Measurements from ENCODE around the gene HDAC4.

Gene HDAC4

GRCh38 chr2:239232195-239232578 is 168.6 kb downstream of the HDAC4 start:
- no peaks in the 10 kb centered on the region for H3K27me3 ChIP-seq (ENCODE audit: control insufficient read depth in 5 of 5, insufficient read depth in 4 of 5, low read length in 5 of 5)
- no peak overlapping the region for H3K4me3 ChIP-seq (ENCODE audit: low read depth in 1 of 5, low read length in 5 of 5)
- H3K9me3 ChIP-seq (ENCODE audit: control insufficient read depth in 5 of 5, low read length in 5 of 5): no peaks in the 10 kb centered on the region
- no peak overlapping the region for H3K27ac ChIP-seq (ENCODE audit: low read depth, low read length)
- H3K4me1 ChIP-seq (ENCODE audit: control insufficient read depth in 5 of 5, insufficient read depth in 5 of 5, low read length in 5 of 5): peaks cover 3 to 32% (median 17%) of the 10 kb centered on the region in 5 donors
- H3K9ac ChIP-seq (ENCODE audit: low read length in 5 of 5): no peak overlapping the region
- peaks cover 0 to 2% (median 0%) of the 10 kb centered on the region in 5 donors for H3K36me3 ChIP-seq (ENCODE audit: control insufficient read depth in 5 of 5, insufficient read depth in 5 of 5, low read length in 5 of 5)

GRCh38 chr2:239231231-239232194 is 169.3 kb downstream of the HDAC4 start:
- no peak overlapping the region for H3K9ac ChIP-seq (ENCODE audit: low read length in 5 of 5)
- no peaks in the 10 kb centered on the region for H3K27me3 ChIP-seq (ENCODE audit: control insufficient read depth in 5 of 5, insufficient read depth in 4 of 5, low read length in 5 of 5)
- H3K36me3 ChIP-seq (ENCODE audit: control insufficient read depth in 5 of 5, insufficient read depth in 5 of 5, low read length in 5 of 5): peaks cover 0 to 2% (median 0%) of the 10 kb centered on the region in 5 donors
- H3K4me1 ChIP-seq (ENCODE audit: control insufficient read depth in 5 of 5, insufficient read depth in 5 of 5, low read length in 5 of 5): peaks cover 7 to 38% (median 23%) of the 10 kb centered on the region in 5 donors
- H3K4me3 ChIP-seq (ENCODE audit: low read depth in 1 of 5, low read length in 5 of 5): no peak overlapping the region
- no peaks in the 10 kb centered on the region for H3K9me3 ChIP-seq (ENCODE audit: control insufficient read depth in 5 of 5, low read length in 5 of 5)
- no peak overlapping the region for H3K27ac ChIP-seq (ENCODE audit: low read depth, low read length)

GRCh38 chr2:239230318-239231052 is 170.3 kb downstream of the HDAC4 start:
- peak overlapping the region in 2 of 5 donors; percentile 4 to 24 for H3K4me3 ChIP-seq (ENCODE audit: low read depth in 1 of 5, low read length in 5 of 5)
- H3K9me3 ChIP-seq (ENCODE audit: control insufficient read depth in 5 of 5, low read length in 5 of 5): no peaks in the 10 kb centered on the region
- H3K36me3 ChIP-seq (ENCODE audit: control insufficient read depth in 5 of 5, insufficient read depth in 5 of 5, low read length in 5 of 5): peaks cover 0 to 2% (median 0%) of the 10 kb centered on the region in 5 donors
- H3K27ac ChIP-seq (ENCODE audit: low read depth, low read length): no peak overlapping the region
- H3K4me1 ChIP-seq (ENCODE audit: control insufficient read depth in 5 of 5, insufficient read depth in 5 of 5, low read length in 5 of 5): peaks cover 11 to 48% (median 32%) of the 10 kb centered on the region in 5 donors
- H3K9ac ChIP-seq (ENCODE audit: low read length in 5 of 5): peak overlapping the region in 2 of 5 donors; percentile 29 to 35
- H3K27me3 ChIP-seq (ENCODE audit: control insufficient read depth in 5 of 5, insufficient read depth in 4 of 5, low read length in 5 of 5): no peaks in the 10 kb centered on the region

- Histone ChIP-seq H3K27me3 (ENCODE audit: control insufficient read depth in 5 of 5, insufficient read depth in 4 of 5, low read length in 5 of 5) (no peaks in the 10 kb centered on the region), H3K27ac (ENCODE audit: low read depth, low read length) (no peak overlapping the region), H3K9ac (ENCODE audit: low read length in 5 of 5) (peak overlapping the region in 1 of 5 donors; percentile 29), H3K4me3 (ENCODE audit: low read depth in 1 of 5, low read length in 5 of 5) (no peak overlapping the region), H3K4me1 (ENCODE audit: control insufficient read depth in 5 of 5, insufficient read depth in 5 of 5, low read length in 5 of 5) (peaks cover 14 to 52% (median 37%) of the 10 kb centered on the region in 5 donors), H3K36me3 (ENCODE audit: control insufficient read depth in 5 of 5, insufficient read depth in 5 of 5, low read length in 5 of 5) (no peaks in the 10 kb centered on the region), H3K9me3 (ENCODE audit: control insufficient read depth in 5 of 5, low read length in 5 of 5) (no peaks in the 10 kb centered on the region)
These were observed 171.1 kb downstream of the HDAC4 start for GRCh38 chr2:239229545-239230279.

- Histone ChIP-seq H3K27me3 (ENCODE audit: control insufficient read depth in 5 of 5, insufficient read depth in 4 of 5, low read length in 5 of 5) (no peaks in the 10 kb centered on the region), H3K36me3 (ENCODE audit: control insufficient read depth in 5 of 5, insufficient read depth in 5 of 5, low read length in 5 of 5) (no peaks in the 10 kb centered on the region), H3K9me3 (ENCODE audit: control insufficient read depth in 5 of 5, low read length in 5 of 5) (no peaks in the 10 kb centered on the region), H3K4me3 (ENCODE audit: low read depth in 1 of 5, low read length in 5 of 5) (no peak overlapping the region), H3K4me1 (ENCODE audit: control insufficient read depth in 5 of 5, insufficient read depth in 5 of 5, low read length in 5 of 5) (peaks cover 24 to 66% (median 54%) of the 10 kb centered on the region in 5 donors), H3K27ac (ENCODE audit: low read depth, low read length) (peak overlapping the region; percentile 96), H3K9ac (ENCODE audit: low read length in 5 of 5) (no peak overlapping the region)
These were observed 173.0 kb downstream of the HDAC4 start for GRCh38 chr2:239227661-239228371.

GRCh38 chr2:239226677-239227581 is 173.9 kb downstream of the HDAC4 start:
- Histone ChIP-seq H3K4me3 (ENCODE audit: low read depth in 1 of 5, low read length in 5 of 5) (no peak overlapping the region), H3K9me3 (ENCODE audit: control insufficient read depth in 5 of 5, low read length in 5 of 5) (no peaks in the 10 kb centered on the region), H3K9ac (ENCODE audit: low read length in 5 of 5) (peak overlapping the region; percentile 6 to 60 (median 53)), H3K27ac (ENCODE audit: low read depth, low read length) (peak overlapping the region; percentile 96), H3K4me1 (ENCODE audit: control insufficient read depth in 5 of 5, insufficient read depth in 5 of 5, low read length in 5 of 5) (peaks cover 29 to 75% (median 62%) of the 10 kb centered on the region in 5 donors), H3K27me3 (ENCODE audit: control insufficient read depth in 5 of 5, insufficient read depth in 4 of 5, low read length in 5 of 5) (no peaks in the 10 kb centered on the region), H3K36me3 (ENCODE audit: control insufficient read depth in 5 of 5, insufficient read depth in 5 of 5, low read length in 5 of 5) (no peaks in the 10 kb centered on the region)

GRCh38 chr2:239225871-239226561 is 174.8 kb downstream of the HDAC4 start:
- Histone ChIP-seq H3K27ac (ENCODE audit: low read depth, low read length) (peak overlapping the region; percentile 96), H3K9ac (ENCODE audit: low read length in 5 of 5) (peak overlapping the region; percentile 26 to 78 (median 60)), H3K9me3 (ENCODE audit: control insufficient read depth in 5 of 5, low read length in 5 of 5) (no peaks in the 10 kb centered on the region), H3K4me1 (ENCODE audit: control insufficient read depth in 5 of 5, insufficient read depth in 5 of 5, low read length in 5 of 5) (peaks cover 33 to 81% (median 71%) of the 10 kb centered on the region in 5 donors), H3K36me3 (ENCODE audit: control insufficient read depth in 5 of 5, insufficient read depth in 5 of 5, low read length in 5 of 5) (no peaks in the 10 kb centered on the region), H3K4me3 (ENCODE audit: low read depth in 1 of 5, low read length in 5 of 5) (peak overlapping the region in 2 of 5 donors; percentile 6 to 13), H3K27me3 (ENCODE audit: control insufficient read depth in 5 of 5, insufficient read depth in 4 of 5, low read length in 5 of 5) (no peaks in the 10 kb centered on the region)

GRCh38 chr2:239225371-239225851 is 175.4 kb downstream of the HDAC4 start:
- no peaks in the 10 kb centered on the region for H3K36me3 ChIP-seq (ENCODE audit: control insufficient read depth in 5 of 5, insufficient read depth in 5 of 5, low read length in 5 of 5)
- H3K4me1 ChIP-seq (ENCODE audit: control insufficient read depth in 5 of 5, insufficient read depth in 5 of 5, low read length in 5 of 5): peaks cover 33 to 80% (median 71%) of the 10 kb centered on the region in 5 donors
- H3K4me3 ChIP-seq (ENCODE audit: low read depth in 1 of 5, low read length in 5 of 5): peak overlapping the region in 1 of 5 donors; percentile 13
- peak overlapping the region in 4 of 5 donors; percentile 26 to 78 (median 58) for H3K9ac ChIP-seq (ENCODE audit: low read length in 5 of 5)
- peak overlapping the region; percentile 96 for H3K27ac ChIP-seq (ENCODE audit: low read depth, low read length)
- H3K27me3 ChIP-seq (ENCODE audit: control insufficient read depth in 5 of 5, insufficient read depth in 4 of 5, low read length in 5 of 5): no peaks in the 10 kb centered on the region
- no peaks in the 10 kb centered on the region for H3K9me3 ChIP-seq (ENCODE audit: control insufficient read depth in 5 of 5, low read length in 5 of 5)
